GM12878 (cell line): ENCODE measurements around the gene PNMA8B. TPM values are rescaled to one million over a fixed set of nuclear protein-coding genes. Genes with fewer than 3 reads are reported as not detected.

Source experiments
- ATAC-seq: fragments of 200-7000 bp; cut with Tn5 transposase; 3 replicates; pipeline ENCODE4 v1.9.1; 2020; ENCODE audit warnings: mild to moderate bottlenecking, moderate library complexity
- BruUV-seq: library from RNA; stranded (reverse); fragments of 400-500 nt; replicated peaks from 2 replicates; lab custom pipeline; 2021; lab: Mats Ljungman, UMichigan
- CTCF ChIA-PET: fragments of 300-600 bp; sonication (Branson Sonifier 250); formaldehyde crosslinking; extraction: SDS; loops from one replicate; lab custom pipeline; 2021; ENCODE audit warnings: inconsistent platforms; lab: Yijun Ruan, JAX
- POLR2A ChIA-PET: fragments of 350-600 bp; formaldehyde crosslinking; extraction: SDS; loops from one replicate; lab custom pipeline; 2021; ENCODE audit warnings: inconsistent platforms; lab: Charles Lee
- RAD21 ChIA-PET: fragments of 300-600 bp; sonication (Branson Sonifier 250); formaldehyde crosslinking; loops from one replicate; lab custom pipeline; 2023; ENCODE audit warnings: antibody characterized with exemption; ENCODE audit not compliant: unreplicated experiment; lab: Charles Lee
- SMC1A ChIA-PET: fragments of 300-600 bp; sonication (Branson Sonifier 250); formaldehyde crosslinking; loops from one replicate; lab custom pipeline; 2023; ENCODE audit not compliant: unreplicated experiment, uncharacterized antibody; lab: Charles Lee
- DNase-seq: peaks from one replicate; pipeline ENCODE4 v3.0.0-alpha.2; 2011; ENCODE audit warnings: low read depth, low spot score
- FAIRE-seq: peaks from 3 replicates; lab custom pipeline; 2011; peaks lifted over from hg19 to GRCh38; lab: Jason Lieb, UNC
- H2AFZ ChIP-seq: 2 replicates; pipeline ENCODE4 v1.6.0; 2011; ENCODE audit warnings: low read depth, low read length, control low read depth; ENCODE audit not compliant: control insufficient read depth
- H3K27ac ChIP-seq: 2 replicates; pipeline ENCODE4 v1.5.1; 2011; ENCODE audit warnings: control low read depth; ENCODE audit not compliant: control insufficient read depth, insufficient read depth
- H3K27me3 ChIP-seq, 2 experiments: replicated peaks in 1 of 2; 2 replicates each; pipeline versions ENCODE4 v1.6.0 to v1.6.1; 2011; ENCODE audit warnings: low read length in 1 of 2; ENCODE audit not compliant: control insufficient read depth in 2 of 2, insufficient read depth in 2 of 2
- H3K36me3 ChIP-seq, 2 experiments: 2 replicates each; pipeline ENCODE4 v1.5.1; 2011; ENCODE audit warnings: low read length in 1 of 2; ENCODE audit not compliant: control insufficient read depth in 2 of 2, insufficient read depth in 2 of 2
- H3K4me1 ChIP-seq: 2 replicates; pipeline ENCODE4 v1.6.1; 2011; ENCODE audit warnings: mild to moderate bottlenecking, low read length, moderate library complexity, mixed read lengths; ENCODE audit not compliant: control insufficient read depth, insufficient read depth
- H3K4me2 ChIP-seq: 2 replicates; pipeline ENCODE4 v1.6.0; 2011; ENCODE audit warnings: control low read depth; ENCODE audit not compliant: control insufficient read depth, insufficient read depth
- H3K4me3 ChIP-seq: fragments of 200-600 bp; sonication (generic); 2 replicates; pipeline ENCODE4 v1.5.1; 2016
- H3K79me2 ChIP-seq: 2 replicates; pipeline ENCODE4 v1.6.0; 2011; ENCODE audit warnings: low read length; ENCODE audit not compliant: control insufficient read depth, insufficient read depth
- H3K9ac ChIP-seq: 2 replicates; pipeline ENCODE4 v1.8.0; 2011; ENCODE audit warnings: low read length, control low read depth, mixed read lengths; ENCODE audit not compliant: control insufficient read depth, insufficient read depth
- H3K9me3 ChIP-seq: replicated peaks from 3 replicates; pipeline ENCODE4 v1.5.1; 2011; ENCODE audit warnings: mild to moderate bottlenecking, low read length; ENCODE audit not compliant: control insufficient read depth, insufficient read depth
- H4K20me1 ChIP-seq: 2 replicates; pipeline ENCODE4 v1.6.0; 2011; ENCODE audit not compliant: control insufficient read depth, insufficient read depth
- CHD1 ChIP-seq: IDR thresholded peaks from 2 replicates; pipeline ENCODE4 v1.6.1; 2012; ENCODE audit warnings: low read depth, low read length, improper control_type of control experiment
- EZH2 ChIP-seq: IDR thresholded peaks from 2 replicates; pipeline ENCODE4 v1.6.1; 2012; ENCODE audit warnings: low read depth, mild to moderate bottlenecking, control low read depth, inconsistent platforms, low read length, borderline replicate concordance; ENCODE audit not compliant: control insufficient read depth
- FOS ChIP-seq: IDR thresholded peaks from 3 replicates; pipeline ENCODE4 v1.6.1; 2011; ENCODE audit warnings: borderline replicate concordance; ENCODE audit not compliant: insufficient read length; ENCODE audit errors: extremely low read depth
- GABPA ChIP-seq: IDR thresholded peaks from 2 replicates; pipeline ENCODE4 v1.6.1; 2014; ENCODE audit warnings: antibody characterized with exemption, low read depth, mild to moderate bottlenecking, inconsistent platforms
- IKZF1 ChIP-seq: fragments of 450-650 bp; conservative IDR thresholded peaks from 2 replicates; pipeline ENCODE4 v1.6.1; 2017; ENCODE audit warnings: antibody characterized with exemption, mild to moderate bottlenecking
- IKZF2 ChIP-seq, 2 experiments: fragments of 450-650 bp; IDR thresholded peaks; 2 replicates each; pipeline ENCODE4 v1.6.1; 2017; ENCODE audit warnings: mild to moderate bottlenecking in 2 of 2, moderate library complexity in 2 of 2
- NFYA ChIP-seq: IDR thresholded peaks from 2 replicates; pipeline ENCODE4 v1.6.1; 2011; ENCODE audit warnings: low read depth, mild to moderate bottlenecking, low read length, improper control_type of control experiment, borderline replicate concordance
- RBBP5 ChIP-seq: fragments of 200-600 bp; sonication (generic); conservative IDR thresholded peaks from 2 replicates; pipeline ENCODE4 v1.6.1; 2016
- TARDBP ChIP-seq: IDR thresholded peaks from 2 replicates; pipeline ENCODE4 v1.6.1; 2016; ENCODE audit warnings: borderline replicate concordance
- WGBS: methylation state at CpG from one replicate; pipeline ENCODE4 v1.1.6; 2016; ENCODE audit warnings: low lambda C conversion rate; ENCODE audit not compliant: insufficient replicate concordance, insufficient coverage; ENCODE audit errors: missing lambda C conversion rate; 5-methylcytosine and 5-hydroxymethylcytosine counted together
- in situ Hi-C: fragments of 300-500 bp; cut with MboI; formaldehyde crosslinking; loops from 9 replicates; pipeline ENCODE4 v1.14.3; 2018; ENCODE audit warnings: mixed read lengths
- intact Hi-C: fragments of 100-400 bp; cut with micrococcal nuclease; formaldehyde crosslinking; loops from one replicate; pipeline ENCODE4 v1.14.2; 2022; ENCODE audit not compliant: unreplicated experiment
- polyA plus RNA-seq, 11 experiments: library from polyadenylated mRNA; depleted of rRNA in 4 of 11; unstranded in 6 of 11; stranded (reverse) in 5 of 11; fragments of >200 nt; fragmentation: Nextera tagmentation in 4 of 11; fragmentation: Illumina TruSeq in 1 of 11; extraction: Ambion mirVana in 4 of 11; extraction: Trizol in 1 of 11; gene quantifications; 1 replicate in 1 of 11; 2 replicates in 10 of 11; pipeline versions ENCODE4 v1.2.1 to v1.2.3, GENCODE V29; 2011 to 2016; ENCODE audit warnings: inconsistent platforms in 2 of 11, missing spikeins in 2 of 11, low read depth in 1 of 11
- total RNA-seq, 4 experiments: library from RNA; depleted of rRNA in 3 of 4; stranded (reverse); fragments of >200 nt in 3 of 4; fragmentation: Illumina TruSeq in 1 of 4; extraction: Trizol in 1 of 4; gene quantifications; 2 replicates each; pipeline versions ENCODE4 v1.2.1 to v1.2.3, GENCODE V29; 2013 to 2021
- TF ChIP-seq, protein P1 (sequence below): fragments of 150-350 bp; IDR thresholded peaks from 2 replicates; pipeline ENCODE4 v1.6.1; 2016; ENCODE audit warnings: low read depth, low read length

PNMA8B gene
- total and polyA plus RNA-seq, 10 of the 15 experiments (the other 5 are each of a cell fraction or from before 2014, with no cell fraction given) = 0.01 TPM; not detected in 9

DNA sequence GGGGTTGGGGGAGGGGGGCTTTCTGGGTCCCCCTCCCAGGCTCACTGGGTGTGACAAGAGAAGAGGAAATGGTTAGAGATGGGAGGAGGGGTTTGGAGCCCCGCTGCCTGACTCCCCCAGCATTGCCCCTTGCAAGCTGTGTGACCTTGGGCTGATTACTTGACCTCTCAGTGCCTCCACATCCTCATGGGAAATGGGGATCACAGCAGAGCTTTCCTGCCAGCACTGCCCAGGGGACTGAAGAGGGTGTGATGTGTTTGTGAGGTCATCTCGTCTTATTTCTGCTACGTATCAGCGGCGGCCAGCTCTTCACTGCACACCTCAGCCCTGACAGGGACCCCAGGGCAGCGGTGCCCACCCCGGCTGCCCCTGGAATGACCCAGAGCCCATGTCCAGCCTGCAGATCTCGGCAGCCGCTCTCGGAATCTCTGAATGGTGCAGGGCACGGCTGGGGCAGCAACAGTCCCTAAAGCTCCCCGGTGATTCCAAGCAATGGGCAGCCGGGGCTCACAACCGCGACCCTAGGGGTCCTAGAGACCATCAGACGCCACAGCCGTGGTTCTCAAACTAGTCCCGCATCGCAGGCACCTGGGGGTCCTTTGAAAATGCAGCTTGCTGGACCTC, 8.4 kb downstream of the PNMA8B start:
- RAD21 ChIA-PET = interaction anchor here (0.9 to 1.8 kb wide), 2 partner anchors 93 to 207 kb away, joined by 4 to 15 read pairs; no protein-coding TSS in a partner anchor
- FAIRE-seq = no peak

More for the DNA sequence above, 8.4 kb downstream of the PNMA8B start:
- SMC1A ChIA-PET = interaction anchor here (1.3 to 2.9 kb wide), 2 partner anchors 92 to 206 kb away, joined by 5 to 9 read pairs; no protein-coding TSS in a partner anchor
- Histone ChIP-seq H3K27me3 (peaks cover 10 to 22% of the 10 kb centered on the region in 2 experiments; a peak in 3 of 4 replicates), H3K36me3 (no peaks in the 10 kb centered on the region), H3K4me1 (no peaks in the 10 kb centered on the region), H3K4me2 (no peak overlapping the region), H3K9ac (no peak overlapping the region), H3K9me3 (no peaks in the 10 kb centered on the region), H4K20me1 (no peaks in the 10 kb centered on the region), H3K4me3 (no peak overlapping the region), H3K27ac (no peak overlapping the region), H3K79me2 (no peaks in the 10 kb centered on the region), H2AFZ (no peak overlapping the region)
- POLR2A ChIA-PET = interaction anchor here (0.5 kb wide), 1 partner anchor 51 kb away, joined by 3 read pairs; no protein-coding TSS in a partner anchor
- intact Hi-C loops = loop anchor here (2.0 kb wide), 1 partner anchor 206 kb away; no protein-coding TSS in a partner anchor
- in situ Hi-C loops = loop anchor here (5.0 kb wide), 2 partner anchors 85 to 205 kb away; no protein-coding TSS in a partner anchor
- WGBS = 23% methylated on average over 19 of the region's 19 CpGs
- BruUV-seq = no TSS peak
- ATAC-seq (no peak), DNase-seq (no peak)
- CTCF ChIA-PET = interaction anchor here (1.0 to 2.5 kb wide), 4 partner anchors 87 to 207 kb away, joined by 5 to 14 read pairs (median 6); no protein-coding TSS in a partner anchor
- TF ChIP-seq TARDBP = no peak
- TF ChIP-seq GABPA = no peak
- no peak for TF ChIP-seq EZH2
- TF ChIP-seq FOS = no peak
- TF ChIP-seq CHD1 = no peak
- no peak for TF ChIP-seq RBBP5
- TF ChIP-seq IKZF1 = no peak
- TF ChIP-seq, protein P1, sequence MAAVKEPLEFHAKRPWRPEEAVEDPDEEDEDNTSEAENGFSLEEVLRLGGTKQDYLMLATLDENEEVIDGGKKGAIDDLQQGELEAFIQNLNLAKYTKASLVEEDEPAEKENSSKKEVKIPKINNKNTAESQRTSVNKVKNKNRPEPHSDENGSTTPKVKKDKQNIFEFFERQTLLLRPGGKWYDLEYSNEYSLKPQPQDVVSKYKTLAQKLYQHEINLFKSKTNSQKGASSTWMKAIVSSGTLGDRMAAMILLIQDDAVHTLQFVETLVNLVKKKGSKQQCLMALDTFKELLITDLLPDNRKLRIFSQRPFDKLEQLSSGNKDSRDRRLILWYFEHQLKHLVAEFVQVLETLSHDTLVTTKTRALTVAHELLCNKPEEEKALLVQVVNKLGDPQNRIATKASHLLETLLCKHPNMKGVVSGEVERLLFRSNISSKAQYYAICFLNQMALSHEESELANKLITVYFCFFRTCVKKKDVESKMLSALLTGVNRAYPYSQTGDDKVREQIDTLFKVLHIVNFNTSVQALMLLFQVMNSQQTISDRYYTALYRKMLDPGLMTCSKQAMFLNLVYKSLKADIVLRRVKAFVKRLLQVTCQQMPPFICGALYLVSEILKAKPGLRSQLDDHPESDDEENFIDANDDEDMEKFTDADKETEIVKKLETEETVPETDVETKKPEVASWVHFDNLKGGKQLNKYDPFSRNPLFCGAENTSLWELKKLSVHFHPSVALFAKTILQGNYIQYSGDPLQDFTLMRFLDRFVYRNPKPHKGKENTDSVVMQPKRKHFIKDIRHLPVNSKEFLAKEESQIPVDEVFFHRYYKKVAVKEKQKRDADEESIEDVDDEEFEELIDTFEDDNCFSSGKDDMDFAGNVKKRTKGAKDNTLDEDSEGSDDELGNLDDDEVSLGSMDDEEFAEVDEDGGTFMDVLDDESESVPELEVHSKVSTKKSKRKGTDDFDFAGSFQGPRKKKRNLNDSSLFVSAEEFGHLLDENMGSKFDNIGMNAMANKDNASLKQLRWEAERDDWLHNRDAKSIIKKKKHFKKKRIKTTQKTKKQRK = no peak
- TF ChIP-seq NFYA = no peak
- TF ChIP-seq IKZF2 (IDR thresholded peaks at IDR 0.05) = no peak
